IPS-20b (cell line): ENCODE data around the gene PRKCA.

Experiments used
- H3K27ac ChIP-seq: one replicate; pipeline ENCODE4 v1.5.1; 2013; ENCODE audit warnings: low read length
- H3K27me3 ChIP-seq: 2 replicates; pipeline ENCODE4 v1.6.1; 2013; ENCODE audit warnings: mild to moderate bottlenecking, low read length, inconsistent platforms; ENCODE audit not compliant: insufficient read depth
- H3K36me3 ChIP-seq: 2 replicates; pipeline ENCODE4 v1.6.1; 2013; ENCODE audit warnings: low read depth, mild to moderate bottlenecking, inconsistent platforms, low read length, moderate library complexity; ENCODE audit not compliant: insufficient read depth
- H3K4me1 ChIP-seq: 2 replicates; pipeline ENCODE4 v1.6.1; 2013; ENCODE audit warnings: mild to moderate bottlenecking, control low read depth, inconsistent platforms, low read length, moderate library complexity; ENCODE audit not compliant: insufficient read depth
- H3K4me3 ChIP-seq: 2 replicates; pipeline ENCODE4 v1.5.1; 2013; ENCODE audit warnings: mild to moderate bottlenecking, low read length, inconsistent platforms
- H3K9ac ChIP-seq: 2 replicates; pipeline ENCODE4 v1.6.1; 2013; ENCODE audit warnings: low read depth, mild to moderate bottlenecking, inconsistent platforms, low read length, moderate library complexity
- H3K9me3 ChIP-seq: 2 replicates; pipeline ENCODE4 v1.6.1; 2013; ENCODE audit warnings: mild to moderate bottlenecking, low read depth, low read length, inconsistent platforms; ENCODE audit not compliant: insufficient read depth

Gene PRKCA

DNA sequence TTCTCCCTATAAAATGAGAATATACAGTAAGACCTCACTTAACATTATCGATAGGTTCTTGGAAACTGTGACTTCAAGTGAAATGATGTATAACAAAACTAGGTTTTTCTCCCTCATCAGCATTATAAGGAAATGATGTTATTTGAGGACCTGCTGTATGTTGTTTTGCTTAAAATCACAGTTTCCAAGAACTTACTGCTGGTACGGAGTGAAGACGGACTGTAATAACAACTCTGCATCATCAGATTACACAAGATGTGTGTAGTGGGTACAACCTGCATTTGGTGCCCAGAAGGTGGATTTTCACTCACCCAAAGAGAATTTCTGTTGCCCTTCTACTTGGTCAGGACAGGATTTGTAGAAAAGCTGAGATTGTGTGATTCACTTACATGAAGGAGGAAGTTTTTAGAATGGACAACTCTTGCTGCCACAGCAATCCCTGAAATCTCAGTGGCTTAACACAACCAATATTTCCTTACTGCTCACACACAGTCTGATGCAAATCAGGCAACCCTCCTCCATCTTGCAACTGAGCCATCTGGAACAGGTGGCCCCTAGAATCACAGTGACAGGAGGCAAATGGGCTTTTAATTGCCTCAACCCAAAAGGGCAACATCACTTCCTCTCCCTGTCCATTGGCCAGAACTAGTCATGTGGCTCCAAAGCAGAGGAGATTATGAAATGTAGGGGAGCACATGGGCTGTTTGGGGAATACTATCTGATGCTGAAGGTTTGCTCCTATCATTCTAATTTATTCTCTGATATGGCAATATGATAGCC, 464.9 kb downstream of the PRKCA start:
- Histone ChIP-seq H3K9me3 (no peaks in the 10 kb centered on the region), H3K4me3 (no peak overlapping the region), H3K36me3 (no peaks in the 10 kb centered on the region), H3K9ac (no peak overlapping the region), H3K27me3 (no peaks in the 10 kb centered on the region), H3K4me1 (peaks cover 10% of the 10 kb centered on the region), H3K27ac (no peak overlapping the region)

DNA sequence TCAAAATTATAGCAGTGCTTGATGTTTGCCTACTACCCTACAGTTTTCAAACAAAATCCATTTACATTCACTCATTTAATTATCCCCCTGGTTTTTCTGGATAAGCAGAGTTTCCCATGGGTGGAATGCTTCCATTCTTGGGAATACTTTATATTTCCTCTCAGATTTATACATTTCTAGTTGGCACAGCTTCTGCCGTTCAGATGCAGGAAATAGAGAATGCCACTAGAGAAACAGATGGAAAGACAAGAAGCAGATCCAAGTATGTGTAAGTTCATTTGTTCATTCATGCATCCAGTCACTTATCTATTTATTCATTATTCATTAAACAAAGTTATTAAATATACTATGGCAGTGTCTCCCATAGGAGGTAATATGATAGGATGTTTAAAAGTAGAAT, 467.5 kb downstream of the PRKCA start:
- no peaks in the 10 kb centered on the region; the same call in 1 of the 2 replicates for H3K4me1 ChIP-seq
- H3K27ac ChIP-seq = no peak overlapping the region
- H3K9ac ChIP-seq = no peak overlapping the region
- no peaks in the 10 kb centered on the region for H3K27me3 ChIP-seq
- H3K4me3 ChIP-seq = no peak overlapping the region
- no peaks in the 10 kb centered on the region for H3K9me3 ChIP-seq
- H3K36me3 ChIP-seq = no peaks in the 10 kb centered on the region

GRCh38 chr17:66772148-66772812, 469.9 kb downstream of the PRKCA start:
- Histone ChIP-seq H3K9me3 (no peaks in the 10 kb centered on the region), H3K4me3 (no peak overlapping the region), H3K9ac (no peak overlapping the region), H3K27me3 (no peaks in the 10 kb centered on the region), H3K27ac (no peak overlapping the region), H3K36me3 (no peaks in the 10 kb centered on the region), H3K4me1 (peaks cover 17% of the 10 kb centered on the region; the same call in 1 of the 2 replicates)

DNA sequence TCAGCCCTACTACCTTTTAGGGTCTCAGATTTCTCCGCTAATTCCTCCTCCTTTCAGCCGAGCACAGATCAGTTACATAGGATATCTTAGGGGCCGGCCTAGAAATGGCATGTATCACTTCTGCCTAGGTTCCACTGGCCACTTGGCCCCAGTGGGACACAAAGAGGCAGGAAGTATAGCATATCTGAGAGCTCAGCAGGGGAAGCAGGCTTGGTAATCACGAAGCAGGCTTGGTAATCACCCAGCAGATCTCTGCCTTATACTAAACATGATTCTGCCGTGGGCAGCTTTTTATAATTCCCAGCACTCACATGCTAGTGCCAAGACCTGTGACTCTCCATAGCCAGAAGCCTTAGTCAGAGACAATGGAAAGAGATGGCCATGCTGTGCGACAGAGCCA, 472.9 kb downstream of the PRKCA start:
- H3K27me3 ChIP-seq = no peaks in the 10 kb centered on the region
- no peak overlapping the region for H3K27ac ChIP-seq
- no peak overlapping the region for H3K4me3 ChIP-seq
- 0 out of 2 replicates have a peak overlapping the region, but pooled peaks have one; percentile 3 for H3K9ac ChIP-seq
- H3K36me3 ChIP-seq = no peaks in the 10 kb centered on the region
- no peaks in the 10 kb centered on the region for H3K9me3 ChIP-seq
- H3K4me1 ChIP-seq = peaks cover 34% of the 10 kb centered on the region; the same call in 1 of the 2 replicates

DNA sequence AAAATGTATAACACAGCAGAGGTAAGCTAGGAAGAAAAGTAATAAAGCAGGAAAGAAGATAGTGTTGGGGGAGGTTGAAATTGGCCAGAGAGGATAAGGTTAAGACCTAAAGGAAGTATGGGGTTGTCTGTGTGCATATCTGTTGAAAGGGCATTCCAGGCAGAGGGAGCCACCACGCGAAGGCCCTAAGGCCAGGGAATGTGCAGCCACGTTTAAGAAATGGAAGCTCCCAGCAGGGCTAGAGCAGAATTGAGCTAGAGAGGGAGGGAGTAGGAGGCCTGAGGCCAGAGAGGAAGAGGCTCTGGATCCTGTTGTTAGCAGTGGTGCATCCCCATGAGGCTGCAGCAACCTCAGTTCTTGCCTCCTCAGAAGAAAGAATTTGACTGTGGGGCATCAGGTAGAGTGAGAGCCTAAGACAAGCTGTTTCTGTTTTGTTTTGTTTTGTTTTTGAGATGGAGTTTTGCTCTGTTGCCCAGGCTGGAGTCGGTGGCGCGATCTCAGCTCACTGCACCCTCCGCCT, 473.5 kb downstream of the PRKCA start:
- H3K27me3 ChIP-seq = no peaks in the 10 kb centered on the region
- 0 out of 2 replicates have a peak overlapping the region, but pooled peaks have one; percentile 3 for H3K9ac ChIP-seq
- no peaks in the 10 kb centered on the region for H3K36me3 ChIP-seq
- H3K27ac ChIP-seq = no peak overlapping the region
- H3K9me3 ChIP-seq = no peaks in the 10 kb centered on the region
- peaks cover 34% of the 10 kb centered on the region; the same call in 1 of the 2 replicates for H3K4me1 ChIP-seq
- H3K4me3 ChIP-seq = no peak overlapping the region

GRCh38 chr17:66776999-66777688, 474.7 kb downstream of the PRKCA start:
- Histone ChIP-seq H3K27me3 (no peaks in the 10 kb centered on the region), H3K27ac (peak overlapping the region; percentile 54), H3K4me1 (peaks cover 34% of the 10 kb centered on the region; the same call in 1 of the 2 replicates), H3K36me3 (no peaks in the 10 kb centered on the region), H3K9me3 (no peaks in the 10 kb centered on the region), H3K4me3 (peak overlapping the region; percentile 6; the same call in 1 of the 2 replicates), H3K9ac (peak overlapping the region; percentile 68; the same call in 1 of the 2 replicates)

GRCh38 chr17:66777689-66778225, 475.3 kb downstream of the PRKCA start:
- peak overlapping the region; percentile 68; the same call in 1 of the 2 replicates for H3K9ac ChIP-seq
- peaks cover 34% of the 10 kb centered on the region; the same call in 1 of the 2 replicates for H3K4me1 ChIP-seq
- peak overlapping the region; percentile 17; the same call in 1 of the 2 replicates for H3K4me3 ChIP-seq
- peak overlapping the region; percentile 54 for H3K27ac ChIP-seq
- no peaks in the 10 kb centered on the region for H3K9me3 ChIP-seq
- no peaks in the 10 kb centered on the region for H3K27me3 ChIP-seq
- H3K36me3 ChIP-seq = no peaks in the 10 kb centered on the region

GRCh38 chr17:66778531-66779236, 476.3 kb downstream of the PRKCA start:
- peak overlapping the region; percentile 1; the same call in 1 of the 2 replicates for H3K9ac ChIP-seq
- no peaks in the 10 kb centered on the region for H3K36me3 ChIP-seq
- peak overlapping the region; percentile 38 for H3K27ac ChIP-seq
- no peaks in the 10 kb centered on the region for H3K9me3 ChIP-seq
- H3K27me3 ChIP-seq = no peaks in the 10 kb centered on the region
- H3K4me3 ChIP-seq = no peak overlapping the region
- peaks cover 34% of the 10 kb centered on the region; the same call in 1 of the 2 replicates for H3K4me1 ChIP-seq

DNA sequence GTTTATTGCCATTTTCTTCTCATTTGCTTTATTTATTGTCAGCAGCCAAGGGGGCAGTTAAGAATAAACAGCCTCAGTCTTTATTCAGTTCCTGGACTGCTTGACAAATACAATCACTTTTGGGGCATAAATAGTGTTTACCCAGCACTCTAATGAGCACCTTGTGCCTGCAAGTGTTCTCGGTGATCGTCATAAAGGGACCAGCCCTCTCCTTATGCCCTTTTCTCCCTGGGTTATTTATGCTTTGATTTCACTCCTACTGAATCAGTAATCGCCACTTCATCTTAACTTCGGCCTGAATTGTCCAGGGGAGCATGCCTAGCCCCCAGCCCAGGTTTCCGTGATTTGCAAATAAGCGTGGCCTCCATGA, 476.8 kb downstream of the PRKCA start:
- Histone ChIP-seq H3K9ac (peak overlapping the region; percentile 1; the same call in 1 of the 2 replicates), H3K4me1 (peaks cover 39% of the 10 kb centered on the region; the same call in 1 of the 2 replicates), H3K36me3 (no peaks in the 10 kb centered on the region), H3K4me3 (no peak overlapping the region), H3K27ac (peak overlapping the region; percentile 38), H3K9me3 (no peaks in the 10 kb centered on the region), H3K27me3 (no peaks in the 10 kb centered on the region)

DNA sequence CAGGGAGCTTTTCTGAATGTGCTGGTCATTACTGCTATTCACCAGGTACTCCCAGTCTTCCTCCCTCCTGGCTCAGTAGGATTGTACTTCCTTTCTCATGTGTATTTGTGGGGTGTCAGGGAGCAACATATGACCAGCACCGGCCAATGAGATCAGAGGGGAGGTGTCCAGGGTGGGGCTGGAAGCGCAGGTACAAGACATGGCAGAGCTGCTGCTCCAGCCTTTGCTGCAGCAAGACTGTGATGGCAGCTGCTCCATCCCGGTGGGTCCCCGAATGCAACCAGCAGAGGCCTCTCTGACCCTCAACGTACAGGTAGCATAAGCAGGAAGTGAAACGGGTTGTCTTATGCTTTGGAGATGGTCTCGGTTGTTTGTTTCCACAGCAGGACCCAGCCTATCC, 478.7 kb downstream of the PRKCA start:
- no peaks in the 10 kb centered on the region for H3K9me3 ChIP-seq
- no peak overlapping the region for H3K4me3 ChIP-seq
- no peaks in the 10 kb centered on the region for H3K36me3 ChIP-seq
- peaks cover 29% of the 10 kb centered on the region; the same call in 1 of the 2 replicates for H3K4me1 ChIP-seq
- H3K27ac ChIP-seq = no peak overlapping the region
- H3K27me3 ChIP-seq = no peaks in the 10 kb centered on the region
- no peak overlapping the region for H3K9ac ChIP-seq
